Stimulated activated CD8-positive, alpha-beta memory T cell treated with anti-CD3 and anti-CD28 coated beads, Interleukin-15, amount 100 ng/mL, for 1 hour (primary cell): ENCODE results near the gene TMX1.

Experiments
- DNase-seq: peaks from one replicate; pipeline ENCODE4 v3.0.0-alpha.2; 2020; ENCODE audit warnings: low read depth

Gene TMX1

DNA sequence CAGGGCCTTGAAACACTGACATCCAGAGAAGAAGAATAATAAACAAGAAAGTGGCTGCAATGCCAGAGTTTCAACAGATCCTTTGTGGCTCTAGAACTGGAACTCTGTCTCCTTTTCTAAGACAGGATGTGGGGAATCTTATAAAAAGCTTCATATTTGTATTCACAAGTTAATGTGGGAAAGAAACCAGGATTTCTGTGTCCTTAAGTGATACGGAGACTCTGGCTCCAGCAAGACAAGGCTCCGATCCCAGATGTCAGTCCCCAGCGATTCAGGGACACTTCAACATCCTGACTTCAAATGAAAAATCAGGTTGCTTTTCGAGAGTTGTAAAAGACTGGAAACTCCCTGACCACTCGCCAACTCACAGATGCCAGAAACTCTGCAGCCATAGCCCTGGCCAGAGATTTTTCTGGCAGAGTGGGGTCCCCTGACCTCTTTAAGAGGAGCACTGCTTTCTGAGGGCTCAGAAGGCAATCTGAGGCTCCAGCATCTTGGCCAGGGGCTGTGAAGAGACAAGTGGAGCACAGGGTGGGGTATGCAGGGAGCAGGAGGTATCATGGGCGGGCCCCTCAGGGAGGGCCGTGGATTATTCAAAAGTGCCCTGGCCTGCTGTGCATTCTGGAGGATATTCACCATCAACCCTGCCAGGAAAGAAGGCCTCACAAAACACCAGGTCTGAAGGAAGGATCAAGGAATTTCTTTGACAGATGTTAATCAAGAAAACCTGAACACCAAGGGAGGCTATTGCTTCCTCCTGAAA lies 53.3 kb downstream of the TMX1 start:
- no peak for DNase-seq

DNA sequence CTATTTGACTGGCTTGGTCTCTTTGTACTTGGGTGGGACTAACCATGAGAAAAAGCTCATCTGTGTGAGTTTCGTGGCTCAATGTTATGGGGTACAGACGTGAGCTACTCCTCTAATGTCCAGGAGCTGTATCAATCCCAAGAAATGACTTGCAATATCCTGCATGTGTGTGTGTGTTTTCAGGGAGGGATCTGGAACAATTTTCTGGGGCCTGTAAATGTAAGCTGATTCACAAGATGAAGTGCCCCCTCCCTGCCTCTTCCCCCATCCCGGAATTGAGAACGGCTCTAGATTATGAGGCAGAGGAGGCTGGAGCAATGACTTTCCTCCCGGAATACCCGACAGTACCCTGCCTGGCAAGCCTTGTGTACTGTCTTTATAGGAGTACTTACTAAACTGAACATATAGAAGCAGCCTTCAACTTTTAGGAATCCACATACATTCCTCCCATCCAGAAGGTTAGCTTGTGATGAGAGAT lies 53.9 kb downstream of the TMX1 start:
- DNase-seq = no peak

DNA sequence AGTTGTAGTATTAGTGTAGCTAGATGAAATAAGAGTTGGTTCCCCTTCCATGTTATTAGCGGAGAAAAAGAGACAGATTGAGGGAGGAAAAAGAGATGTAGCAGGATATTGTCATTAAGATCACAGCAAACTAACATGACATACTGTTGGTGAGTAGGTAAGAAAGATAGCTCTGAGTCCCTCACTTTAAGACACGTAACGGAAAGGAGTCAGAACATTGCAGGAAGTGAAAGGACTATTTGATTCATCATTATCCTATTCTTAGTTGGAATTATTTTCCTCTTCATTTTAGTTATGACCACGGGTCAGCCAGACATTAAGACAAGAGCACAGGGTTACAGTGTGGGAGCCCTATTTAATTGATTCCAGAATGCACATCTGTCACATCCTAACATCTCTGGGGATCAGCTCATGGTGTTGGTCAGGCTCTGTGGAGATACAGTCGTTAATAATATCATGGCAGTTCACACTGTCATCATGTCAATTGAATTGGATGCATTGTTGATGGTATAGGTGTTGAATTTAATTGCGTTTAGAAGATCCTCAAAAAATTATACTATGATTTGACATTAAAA lies 55.0 kb downstream of the TMX1 start:
- no peak for DNase-seq

DNA sequence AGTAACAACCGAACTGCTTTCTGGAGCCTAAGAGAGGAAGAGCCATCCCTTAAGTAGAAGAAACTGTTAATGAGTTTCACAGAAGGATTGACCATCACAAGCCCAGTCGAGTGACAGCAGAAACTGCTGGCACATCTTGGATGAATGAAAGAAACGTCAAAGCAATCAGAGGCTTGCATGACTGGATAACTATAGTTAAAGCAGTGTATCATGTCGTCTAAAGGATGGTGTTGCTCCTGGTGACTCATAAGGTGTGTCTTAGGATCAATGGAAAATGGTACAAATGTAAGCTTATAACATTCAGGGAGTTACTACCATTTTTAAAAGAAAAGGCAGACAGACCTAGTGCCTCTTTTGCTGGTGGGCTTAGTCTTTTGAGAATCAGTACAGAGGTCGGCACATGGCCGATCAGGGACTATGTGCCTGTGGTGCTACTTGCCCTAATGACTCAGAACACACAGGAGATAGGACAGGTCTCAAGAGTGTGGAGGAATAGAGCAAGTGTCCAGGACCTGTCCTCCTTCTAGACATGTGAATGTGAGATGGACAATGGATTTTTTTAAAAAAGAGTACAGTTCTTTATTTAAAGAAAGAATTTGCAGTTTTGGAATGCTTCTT lies 55.7 kb downstream of the TMX1 start:
- DNase-seq = no peak

DNA sequence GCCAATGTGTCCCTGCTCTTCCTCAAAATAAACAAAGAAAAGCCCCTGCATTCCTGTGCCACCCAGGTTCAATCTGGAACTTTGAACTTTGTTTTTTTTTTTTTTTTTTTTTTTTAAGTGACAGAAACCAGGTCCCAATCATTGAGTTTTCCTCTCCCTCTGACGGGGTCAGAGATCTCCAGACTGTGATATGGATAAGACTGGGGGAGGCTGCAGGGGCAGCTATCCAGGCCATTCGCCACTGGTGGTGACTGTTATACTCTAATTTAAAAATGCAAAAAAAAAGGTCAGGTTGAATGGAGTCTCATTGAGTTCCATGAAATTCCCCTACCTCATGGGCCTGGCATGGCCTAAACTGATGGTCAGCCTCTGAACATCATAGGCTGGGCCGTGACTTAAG lies 57.0 kb downstream of the TMX1 start:
- no peak for DNase-seq

DNA sequence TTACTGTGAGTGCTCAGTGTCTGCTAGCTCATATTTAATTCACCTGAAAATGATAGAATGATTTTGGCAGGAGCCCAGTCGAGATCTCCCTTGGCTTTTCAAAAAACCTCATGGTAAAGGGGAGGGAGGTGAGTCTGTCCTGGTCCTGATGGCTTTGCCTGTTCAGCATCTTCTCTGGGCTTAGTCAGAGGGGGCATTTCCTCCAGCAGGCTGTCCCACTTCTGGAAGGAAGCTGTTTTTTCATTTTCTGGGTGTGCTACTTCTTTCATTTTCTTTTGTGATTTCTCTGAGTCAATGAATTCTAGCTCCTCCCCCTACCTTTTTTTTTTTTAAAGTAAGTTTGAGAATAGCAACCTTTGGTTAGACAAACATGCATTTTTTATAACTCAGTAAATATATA lies 58.8 kb downstream of the TMX1 start:
- no peak for DNase-seq

DNA sequence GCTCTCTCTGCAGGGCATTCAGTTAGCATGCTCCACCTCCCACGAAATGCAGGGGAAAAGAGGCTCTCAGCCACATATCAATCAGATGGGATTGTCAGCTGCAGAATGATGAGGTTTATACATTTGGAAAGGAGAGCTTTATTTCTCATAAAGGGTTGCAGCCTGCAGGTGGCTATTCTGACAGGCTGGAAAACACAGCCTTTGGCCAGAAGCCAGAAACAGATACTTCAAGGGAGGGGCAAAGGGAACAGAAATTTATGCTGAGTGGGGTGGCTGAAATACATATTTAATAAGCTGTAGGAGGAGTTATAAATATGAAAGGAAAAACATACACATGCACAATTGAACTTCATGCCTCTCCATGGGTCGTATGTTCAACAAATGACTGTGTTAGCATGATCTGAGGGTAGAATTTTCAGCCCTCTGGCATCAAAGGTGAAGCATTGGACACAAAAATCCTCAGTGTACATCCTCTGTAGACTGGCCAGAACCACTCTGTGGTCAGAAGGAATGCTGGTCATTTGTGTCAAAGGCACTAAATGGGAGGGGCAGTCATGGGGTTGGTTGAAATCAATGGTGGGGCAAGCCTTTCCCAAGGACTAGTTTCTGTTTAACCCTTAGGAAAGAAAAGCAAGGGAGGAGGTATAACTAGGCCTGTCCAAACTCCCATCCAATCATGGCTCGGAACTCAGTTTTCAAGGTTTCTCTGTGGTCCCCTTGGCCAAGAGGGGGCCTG lies 62.4 kb downstream of the TMX1 start:
- no peak for DNase-seq

DNA sequence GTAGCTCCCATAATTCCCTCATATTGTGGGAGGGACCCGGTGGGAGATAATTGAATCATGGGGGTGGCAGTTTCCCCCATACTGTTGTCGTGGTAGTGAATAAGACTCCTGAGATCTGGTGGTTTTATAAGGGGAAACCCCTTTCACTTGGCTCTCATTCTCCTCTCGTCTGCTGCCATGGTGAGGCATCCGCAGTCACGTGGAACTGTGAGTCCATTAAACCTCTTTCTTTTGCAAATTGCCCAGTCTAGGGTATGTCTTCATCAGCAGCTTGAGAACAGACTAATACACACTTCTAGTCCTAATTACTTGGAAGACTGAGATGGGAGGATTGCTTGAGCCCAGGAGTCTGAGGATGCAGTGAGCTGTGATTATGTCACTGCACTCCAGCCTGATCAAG lies 64.4 kb downstream of the TMX1 start:
- DNase-seq = no peak

DNA sequence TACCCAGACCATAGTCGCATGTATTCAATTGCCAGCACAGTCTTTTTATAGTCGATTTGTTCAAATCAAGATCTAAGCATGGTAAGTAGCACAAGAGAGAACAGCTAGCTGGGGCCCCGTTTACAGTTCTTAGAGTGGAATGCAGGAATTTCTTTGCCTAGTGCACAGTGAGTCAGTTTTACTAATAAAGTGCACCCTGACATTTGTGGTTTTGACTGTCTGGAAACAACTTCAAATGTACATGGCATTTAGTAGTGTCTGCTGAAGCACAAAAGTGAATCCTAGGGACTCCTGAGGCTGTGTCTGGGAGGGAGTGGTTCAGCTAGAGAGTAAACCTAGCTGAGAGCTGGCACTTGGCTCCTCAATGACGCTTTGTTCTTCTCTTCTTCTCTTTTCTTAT lies 64.9 kb downstream of the TMX1 start:
- no peak for DNase-seq

DNA sequence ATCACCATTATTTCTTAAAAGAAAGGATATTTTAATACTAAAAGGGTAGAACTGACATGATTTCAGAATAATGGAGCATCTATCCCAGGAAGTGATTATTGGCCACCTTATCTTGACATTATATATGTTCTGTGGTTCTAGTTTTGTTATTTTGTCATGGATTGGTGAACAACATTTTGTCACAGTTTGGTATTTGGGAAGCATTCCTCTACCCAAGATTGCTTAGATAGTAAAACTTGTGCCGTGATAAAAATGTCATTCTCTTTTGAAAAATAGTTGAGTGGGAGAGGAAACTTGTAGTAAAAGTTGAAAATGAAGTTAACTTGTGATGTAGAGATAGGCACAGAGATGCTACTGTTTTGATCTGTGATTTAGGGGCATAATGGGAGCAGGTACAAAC lies 65.7 kb downstream of the TMX1 start:
- DNase-seq = no peak
